ENCODE data around the gene C1QTNF12. TPM values are rescaled to one million over a fixed set of nuclear protein-coding genes. Genes with fewer than 3 reads are reported as not detected.

The C1QTNF12 gene
- total RNA-seq, 2 experiments from 2014 or later, result 1.8 to 6.1 TPM

GRCh38 chr1:1199141-1199960 lies 47.2 kb downstream of the C1QTNF12 start:
- CTCF ChIA-PET (ENCODE audit: unreplicated experiment), result no interaction called here

DNA sequence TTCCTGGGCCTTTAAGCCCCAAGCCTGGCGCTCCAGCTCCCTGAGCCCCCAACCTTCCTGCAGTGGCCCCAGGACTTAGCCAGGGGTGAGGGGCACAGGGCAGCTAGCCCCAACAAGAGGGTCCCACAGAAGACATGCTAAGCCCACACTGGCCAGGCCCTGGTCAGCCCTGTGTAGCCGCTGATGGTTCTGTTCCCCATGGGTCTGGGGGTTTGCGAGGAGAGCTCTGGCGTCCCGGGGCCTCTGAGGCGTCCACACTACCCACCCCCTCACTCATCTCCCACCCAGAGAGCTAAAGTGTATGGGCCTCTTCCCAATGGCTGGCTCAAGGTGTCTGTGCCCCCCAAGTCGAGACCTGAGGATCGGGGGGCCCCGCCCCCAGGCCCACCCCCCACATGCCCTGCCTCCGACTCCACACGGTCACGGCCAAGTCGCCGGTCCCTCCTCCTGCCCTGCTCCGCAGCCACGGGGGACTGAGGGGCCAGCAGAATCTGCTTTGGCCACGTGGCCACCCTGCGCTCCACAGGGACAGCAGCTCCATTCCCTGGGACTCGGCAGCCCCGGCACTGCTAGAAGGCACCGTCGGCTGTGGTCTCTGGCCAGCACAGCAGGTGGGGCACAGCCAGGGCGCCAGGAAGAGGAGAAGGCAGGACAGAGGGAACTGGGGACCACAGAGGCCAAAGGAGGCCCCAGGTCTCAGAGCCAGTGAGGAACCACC lies 47.9 kb downstream of the C1QTNF12 start:
- TF ChIP-seq EZH2phosphoT487 (IDR thresholded peaks at IDR 0.05; ENCODE audit: borderline replicate concordance, low read depth, low read length), result no peak
- TF ChIP-seq CTCF (conservative IDR thresholded peaks at IDR 0.05; ENCODE audit: low read length), result no peak
- ChIA-PET POLR2A (no interaction called here), CTCF (ENCODE audit: unreplicated experiment) (no interaction called here)
- Histone ChIP-seq H3K4me1 (ENCODE audit: insufficient read depth, low read length, poor library complexity, severe bottlenecking) (no peaks in the 10 kb centered on the region), H3K9me2 (ENCODE audit: insufficient read depth, low read length) (no peaks in the 10 kb centered on the region), H4K20me1 (ENCODE audit: insufficient read depth, low read length) (no peaks in the 10 kb centered on the region), H3K27ac (ENCODE audit: low read depth, low read length, poor library complexity, severe bottlenecking) (no peak overlapping the region), H3K4me2 (ENCODE audit: low read length) (no peak overlapping the region), H3K4me3 (ENCODE audit: low read depth, low read length, poor library complexity, severe bottlenecking) (no peak overlapping the region), H3K9me3 (ENCODE audit: low read length) (no peaks in the 10 kb centered on the region), H2AFZ (ENCODE audit: low read length) (no peak overlapping the region), H3K79me2 (ENCODE audit: insufficient read depth, low read depth, low read length) (no peaks in the 10 kb centered on the region), H3K36me3 (ENCODE audit: insufficient read depth, low read length) (no peaks in the 10 kb centered on the region)
- no TSS peak for BruUV-seq (replicated peaks)
- intact Hi-C loops (cut with micrococcal nuclease; ENCODE audit: unreplicated experiment), result no loop called here
- no peak for DNase-seq (ENCODE audit: low spot score)

More at GRCh38 chr1:1199141-1199960, 47.2 kb downstream of the C1QTNF12 start:
- Histone ChIP-seq H3K9me2 (ENCODE audit: insufficient read depth, low read length) (no peaks in the 10 kb centered on the region), H3K4me1 (ENCODE audit: insufficient read depth, low read length, poor library complexity, severe bottlenecking) (no peaks in the 10 kb centered on the region), H3K4me3 (ENCODE audit: low read depth, low read length, poor library complexity, severe bottlenecking) (no peak overlapping the region), H4K20me1 (ENCODE audit: insufficient read depth, low read length) (no peaks in the 10 kb centered on the region), H3K9me3 (ENCODE audit: low read length) (no peaks in the 10 kb centered on the region), H3K27ac (ENCODE audit: low read depth, low read length, poor library complexity, severe bottlenecking) (no peak overlapping the region), H3K79me2 (ENCODE audit: insufficient read depth, low read depth, low read length) (no peaks in the 10 kb centered on the region), H2AFZ (ENCODE audit: low read length) (no peak overlapping the region), H3K36me3 (ENCODE audit: insufficient read depth, low read length) (no peaks in the 10 kb centered on the region), H3K4me2 (ENCODE audit: low read length) (no peak overlapping the region)
- TF ChIP-seq CTCF (conservative IDR thresholded peaks at IDR 0.05; ENCODE audit: low read length), result no peak
- no peak for TF ChIP-seq EZH2phosphoT487 (IDR thresholded peaks at IDR 0.05; ENCODE audit: borderline replicate concordance, low read depth, low read length)
- POLR2A ChIA-PET, result no interaction called here
- no TSS peak for BruUV-seq (replicated peaks)
- intact Hi-C loops (cut with micrococcal nuclease; ENCODE audit: unreplicated experiment), result no loop called here
- DNase-seq (ENCODE audit: low spot score), result no peak

Data from OCI-LY7 (cell line).